ENCODE results near the gene CASP4. TPM values are rescaled to one million over a fixed set of nuclear protein-coding genes. Genes with fewer than 3 reads are reported as not detected.
"Not testable (repeated sequence)": the region's sequence is repeated elsewhere in the genome, so short reads cannot be mapped to it uniquely, and the experiment has no call there.

Gene CASP4
- total RNA-seq, 2 donors from 2014 or later = 43.6 to 60.6 TPM

DNA sequence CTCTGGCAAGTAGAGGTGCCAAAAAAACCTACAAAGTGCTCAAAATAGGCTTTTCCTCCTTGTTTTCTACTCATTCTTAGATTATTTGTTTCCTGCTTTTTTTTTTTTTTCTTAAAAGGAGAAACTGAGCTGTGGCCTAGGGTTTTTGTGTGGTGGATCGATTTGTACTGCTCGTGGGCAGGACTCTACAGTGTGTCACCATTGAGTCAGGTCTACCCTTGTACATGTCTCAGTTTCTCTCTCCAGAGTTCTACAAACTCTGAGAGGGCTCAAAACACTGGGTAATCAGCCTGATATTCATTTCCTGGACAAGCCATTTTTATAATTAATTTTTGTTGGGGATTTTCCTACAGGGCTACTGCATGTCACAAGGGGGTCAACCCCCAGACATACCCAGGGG lies 5.2 kb upstream of the CASP4 start:
- Mint-ChIP-seq H3K9me3 (peaks cover 4 to 16% of the 10 kb centered on the region in 2 donors), H3K27me3 (ENCODE audit: low read depth) (no peaks in the 10 kb centered on the region), H3K4me3 (no peak overlapping the region), H3K36me3 (ENCODE audit: insufficient read depth in 2 of 2) (peaks cover 10 to 17% of the 10 kb centered on the region in 2 donors), H3K4me1 (ENCODE audit: low read depth) (peaks cover 4% of the 10 kb centered on the region), H3K27ac (no peak overlapping the region)
- DNase-seq = no peak
- ATAC-seq (replicated peaks in 1 of 2) = peak in 1 of 2 donors; percentile 38

DNA sequence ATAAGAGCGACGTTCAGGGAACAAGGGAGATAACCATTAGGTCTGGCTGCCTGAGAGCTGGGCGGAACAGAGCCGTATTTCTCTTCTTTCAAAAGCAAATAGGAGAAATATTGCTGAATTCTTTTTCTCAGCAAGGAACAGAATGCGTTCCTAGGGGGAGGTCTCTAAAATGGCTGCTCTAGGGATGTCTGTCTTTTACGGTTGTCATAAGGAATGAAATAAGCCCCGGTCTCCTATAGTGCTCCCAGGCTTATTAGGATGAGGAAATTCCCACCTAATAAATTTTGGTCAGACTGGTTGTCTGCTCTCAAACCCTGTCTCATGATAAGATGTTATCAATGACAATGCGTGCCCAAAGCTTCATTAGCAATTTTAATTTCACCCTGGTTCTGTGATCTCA lies 4.5 kb upstream of the CASP4 start:
- not testable (repeated sequence) for H3K4me1 Mint-ChIP-seq (ENCODE audit: low read depth); H3K4me3 Mint-ChIP-seq; DNase-seq; H3K27me3 Mint-ChIP-seq (ENCODE audit: low read depth); H3K27ac Mint-ChIP-seq; ATAC-seq (replicated peaks in 1 of 2)
- Mint-ChIP-seq H3K9me3 (peaks cover 4 to 16% of the 10 kb centered on the region in 2 donors), H3K36me3 (ENCODE audit: insufficient read depth in 2 of 2) (peaks cover 13 to 17% of the 10 kb centered on the region in 2 donors)

DNA sequence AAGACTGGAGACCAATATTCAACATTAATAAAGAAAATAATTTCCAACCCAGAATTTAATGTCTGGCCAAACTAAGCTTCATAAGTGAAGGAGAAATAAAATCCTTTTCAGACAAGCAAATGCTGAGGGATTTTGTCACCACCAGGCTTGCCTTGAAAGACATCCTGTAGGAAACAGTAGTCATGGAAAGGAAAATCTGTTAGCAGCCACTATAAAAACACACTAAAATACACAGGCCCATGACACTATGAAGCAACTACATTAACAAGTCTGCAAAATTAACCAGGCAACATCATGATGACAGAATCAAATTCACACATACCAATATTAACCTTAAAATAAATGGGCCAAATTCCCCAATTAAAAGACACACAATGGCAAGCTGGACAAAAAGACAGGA lies 2.4 kb upstream of the CASP4 start:
- no peak overlapping the region for H3K27ac Mint-ChIP-seq
- no peak overlapping the region for H3K4me3 Mint-ChIP-seq
- ATAC-seq (replicated peaks in 1 of 2) = no peak
- peaks cover 4 to 16% of the 10 kb centered on the region in 2 donors for H3K9me3 Mint-ChIP-seq
- no peak for DNase-seq
- H3K27me3 Mint-ChIP-seq (ENCODE audit: low read depth) = no peaks in the 10 kb centered on the region
- H3K4me1 Mint-ChIP-seq (ENCODE audit: low read depth) = peaks cover 25% of the 10 kb centered on the region
- H3K36me3 Mint-ChIP-seq (ENCODE audit: insufficient read depth in 2 of 2) = peaks cover 19 to 20% of the 10 kb centered on the region in 2 donors

DNA sequence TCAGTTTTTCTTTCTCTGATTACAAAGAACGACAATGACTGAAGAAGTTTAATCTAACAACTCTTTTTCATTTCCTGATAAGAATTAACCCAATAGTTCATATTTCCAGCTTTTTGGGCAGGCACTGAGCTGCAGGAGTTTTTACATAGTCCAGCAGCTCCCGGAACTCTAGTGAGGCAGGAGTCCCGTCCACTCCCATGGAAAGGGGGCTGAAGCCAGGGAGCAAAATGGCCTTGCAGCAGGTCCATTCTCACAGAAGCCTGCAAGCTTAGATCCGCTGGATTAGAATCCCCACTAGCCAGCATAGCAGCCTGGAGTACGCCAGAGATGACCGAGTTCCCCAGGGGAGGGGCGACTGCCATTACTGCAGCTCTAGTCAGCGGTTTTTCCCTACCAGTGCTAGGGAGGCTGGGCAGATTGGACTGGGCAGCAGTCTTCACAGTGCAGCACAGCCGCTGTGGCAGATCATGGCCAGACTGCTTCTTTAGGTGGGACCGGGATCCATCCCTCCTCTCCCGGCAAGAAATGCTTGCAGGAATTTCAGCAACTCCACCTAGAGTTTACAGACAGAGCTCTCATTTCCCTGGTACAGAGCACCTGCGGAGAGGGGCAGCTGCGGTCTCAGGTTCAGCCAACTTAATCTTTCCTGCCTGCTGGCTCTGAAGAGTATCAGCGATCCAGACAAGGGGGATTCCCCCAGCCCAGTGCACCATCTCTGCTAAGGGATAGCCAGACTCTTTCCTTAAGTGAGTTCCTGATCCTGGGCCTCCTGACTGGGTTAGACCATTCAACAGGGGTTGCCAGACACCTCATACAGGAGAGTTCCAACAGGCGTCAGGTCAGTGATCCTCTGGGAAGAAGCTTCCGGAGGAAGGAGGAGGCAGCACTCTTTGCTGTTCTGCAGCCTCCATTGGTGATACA lies 742 bp upstream of the CASP4 start:
- H3K27ac Mint-ChIP-seq = peak overlapping the region; percentile 98
- H3K4me3 Mint-ChIP-seq = peak overlapping the region; percentile 83 to 97
- no peaks in the 10 kb centered on the region for H3K27me3 Mint-ChIP-seq (ENCODE audit: low read depth)
- peaks cover 23 to 26% of the 10 kb centered on the region in 2 donors for H3K36me3 Mint-ChIP-seq (ENCODE audit: insufficient read depth in 2 of 2)
- H3K4me1 Mint-ChIP-seq (ENCODE audit: low read depth) = peaks cover 33% of the 10 kb centered on the region
- DNase-seq (no peak), ATAC-seq (replicated peaks in 1 of 2) (peak in 1 of 2 donors; percentile 3)
- peaks cover 4 to 14% of the 10 kb centered on the region in 2 donors for H3K9me3 Mint-ChIP-seq

DNA sequence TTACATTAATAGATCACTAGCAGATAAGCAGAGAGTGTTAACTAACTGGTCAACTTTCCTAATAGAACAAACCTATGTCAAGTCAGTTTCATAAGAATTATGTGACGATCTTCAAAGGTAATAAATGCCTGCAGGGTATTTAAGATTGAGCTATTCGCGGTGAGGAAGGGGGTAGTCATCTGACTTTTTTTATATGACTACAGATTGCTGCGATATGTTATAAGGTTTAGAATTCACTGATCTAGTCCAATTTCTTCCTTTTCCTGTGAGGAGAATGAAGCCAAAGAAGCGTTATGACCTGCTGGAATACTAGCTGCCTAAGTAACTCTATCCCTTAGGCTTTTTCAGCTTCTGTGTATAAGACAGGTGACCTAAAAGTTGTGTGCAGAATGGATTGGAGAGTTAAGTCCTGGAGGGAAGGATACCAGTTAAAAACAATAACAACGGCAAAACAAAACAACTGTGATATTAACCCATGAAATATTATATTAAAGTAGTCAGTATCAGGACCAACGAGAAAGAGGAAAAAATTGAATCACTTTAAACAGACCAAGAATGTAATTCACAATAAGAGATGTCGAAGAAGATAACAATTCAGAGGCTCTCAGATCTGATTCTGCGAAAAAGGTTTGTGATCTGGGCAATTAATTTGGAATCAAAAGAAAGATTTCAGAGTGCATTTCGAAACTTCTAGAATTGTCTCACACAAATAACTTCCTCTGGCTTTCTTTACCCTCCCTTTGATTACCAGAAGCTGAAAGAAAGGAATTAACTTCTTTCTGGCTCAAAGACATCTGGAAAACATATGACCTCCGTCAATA lies 630 bp downstream of the CASP4 start:
- ATAC-seq (replicated peaks in 1 of 2) = peak in 1 of 2 donors; percentile 71
- Mint-ChIP-seq H3K27me3 (ENCODE audit: low read depth) (no peaks in the 10 kb centered on the region), H3K36me3 (ENCODE audit: insufficient read depth in 2 of 2) (peaks cover 22 to 23% of the 10 kb centered on the region in 2 donors), H3K9me3 (peaks cover 0 to 9% of the 10 kb centered on the region in 2 donors), H3K27ac (peak overlapping the region; percentile 98), H3K4me1 (ENCODE audit: low read depth) (peaks cover 33% of the 10 kb centered on the region), H3K4me3 (peak overlapping the region; percentile 83 to 97)
- no peak for DNase-seq

DNA sequence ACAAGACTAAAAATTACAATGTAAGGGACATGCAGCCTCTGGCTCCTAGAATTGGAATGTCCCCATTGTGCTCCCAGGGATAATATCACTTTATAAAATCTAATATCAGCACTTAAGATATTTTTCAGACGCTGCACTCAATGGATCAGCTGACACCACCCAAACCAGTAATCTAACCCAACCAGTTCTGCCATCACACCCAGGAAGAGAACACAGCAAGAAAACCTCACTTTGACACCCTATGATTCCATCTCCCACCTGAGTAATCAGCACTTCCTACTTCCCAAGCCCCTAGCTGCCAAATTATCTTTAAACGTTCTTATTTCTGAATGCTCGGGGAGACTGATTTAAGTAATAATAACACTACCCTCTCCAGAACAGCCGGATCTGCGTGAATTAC lies 2.6 kb downstream of the CASP4 start:
- peaks cover 39% of the 10 kb centered on the region for H3K4me1 Mint-ChIP-seq (ENCODE audit: low read depth)
- H3K36me3 Mint-ChIP-seq (ENCODE audit: insufficient read depth in 2 of 2) = peaks cover 24 to 27% of the 10 kb centered on the region in 2 donors
- H3K9me3 Mint-ChIP-seq = peaks cover 0 to 4% of the 10 kb centered on the region in 2 donors
- DNase-seq (no peak), ATAC-seq (replicated peaks in 1 of 2) (no peak)
- H3K4me3 Mint-ChIP-seq = peak overlapping the region; percentile 5 to 65
- no peak overlapping the region for H3K27ac Mint-ChIP-seq
- H3K27me3 Mint-ChIP-seq (ENCODE audit: low read depth) = no peaks in the 10 kb centered on the region

DNA sequence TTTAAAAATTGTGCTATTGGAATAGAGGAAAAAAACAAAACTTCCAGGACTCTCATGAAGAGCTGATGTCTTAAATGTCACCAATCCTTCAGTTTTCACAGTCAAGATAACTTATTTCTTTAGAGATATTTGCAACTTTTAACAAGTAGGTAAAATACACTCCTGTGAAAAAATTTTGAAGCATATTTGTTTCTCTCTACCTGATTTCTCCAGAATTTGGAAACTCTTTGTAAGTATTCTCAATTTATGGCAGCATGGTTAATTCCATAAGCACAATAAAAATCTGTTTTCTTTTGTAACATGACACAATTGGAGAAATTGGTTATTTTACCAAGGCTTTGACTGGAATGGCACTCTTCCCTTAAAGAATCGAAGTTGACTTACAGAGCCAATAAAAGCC lies 4.1 kb downstream of the CASP4 start:
- H3K27me3 Mint-ChIP-seq (ENCODE audit: low read depth) = no peaks in the 10 kb centered on the region
- peaks cover 0 to 4% of the 10 kb centered on the region in 2 donors for H3K9me3 Mint-ChIP-seq
- no peak overlapping the region for H3K27ac Mint-ChIP-seq
- H3K4me1 Mint-ChIP-seq (ENCODE audit: low read depth) = peaks cover 46% of the 10 kb centered on the region
- DNase-seq (no peak), ATAC-seq (replicated peaks in 1 of 2) (no peak)
- H3K4me3 Mint-ChIP-seq = no peak overlapping the region
- H3K36me3 Mint-ChIP-seq (ENCODE audit: insufficient read depth in 2 of 2) = peaks cover 24 to 27% of the 10 kb centered on the region in 2 donors

DNA sequence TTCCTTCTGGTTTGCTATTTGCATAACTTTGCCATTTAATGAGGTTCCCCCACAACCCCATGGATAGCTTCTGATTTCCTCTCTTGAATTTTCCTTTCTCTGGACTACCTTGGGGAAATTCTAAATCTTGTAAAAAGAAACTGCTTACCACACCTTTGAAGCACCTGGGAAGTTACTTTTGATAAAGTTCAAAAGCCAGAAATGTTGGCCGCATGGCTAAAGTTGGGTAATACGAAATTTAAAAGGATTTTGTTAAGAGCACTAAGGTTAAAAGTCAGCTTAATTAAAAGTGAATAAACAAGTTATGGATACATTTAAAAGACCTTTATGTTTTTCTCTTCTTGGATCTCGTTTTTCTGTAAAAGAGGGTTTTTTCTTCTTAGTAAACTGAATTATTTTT lies 5.5 kb downstream of the CASP4 start:
- no peak for DNase-seq
- H3K36me3 Mint-ChIP-seq (ENCODE audit: insufficient read depth in 2 of 2) = peaks cover 25 to 27% of the 10 kb centered on the region in 2 donors
- no peak overlapping the region for H3K27ac Mint-ChIP-seq
- H3K4me3 Mint-ChIP-seq = no peak overlapping the region
- no peak for ATAC-seq (replicated peaks in 1 of 2)
- peaks cover 0 to 4% of the 10 kb centered on the region in 2 donors for H3K9me3 Mint-ChIP-seq
- no peaks in the 10 kb centered on the region for H3K27me3 Mint-ChIP-seq (ENCODE audit: low read depth)
- H3K4me1 Mint-ChIP-seq (ENCODE audit: low read depth) = peaks cover 43% of the 10 kb centered on the region

DNA sequence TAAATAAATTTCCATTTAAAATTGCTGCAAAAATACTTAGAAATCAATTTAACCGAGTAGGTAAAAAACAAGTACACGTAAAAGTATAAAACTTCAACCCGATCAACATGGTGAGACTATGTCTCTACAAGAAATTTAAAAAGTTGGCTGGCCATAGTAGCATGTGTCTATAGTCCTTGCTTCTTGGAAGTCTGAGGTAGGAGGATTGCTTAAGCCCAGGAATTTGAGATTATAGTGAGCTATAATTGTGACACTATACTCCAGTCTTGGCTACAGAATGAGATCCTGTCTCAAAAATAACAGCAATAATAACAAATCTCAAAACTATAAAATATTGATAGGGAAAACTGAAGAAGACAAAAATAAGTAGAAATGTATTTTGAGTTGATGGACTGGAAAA lies 11.1 kb downstream of the CASP4 start:
- H3K4me3 Mint-ChIP-seq = no peak overlapping the region
- H3K4me1 Mint-ChIP-seq (ENCODE audit: low read depth) = peaks cover 44% of the 10 kb centered on the region
- DNase-seq (no peak), ATAC-seq (replicated peaks in 1 of 2) (no peak)
- H3K36me3 Mint-ChIP-seq (ENCODE audit: insufficient read depth in 2 of 2) = peaks cover 7 to 14% of the 10 kb centered on the region in 2 donors
- no peaks in the 10 kb centered on the region for H3K9me3 Mint-ChIP-seq
- H3K27me3 Mint-ChIP-seq (ENCODE audit: low read depth) = no peaks in the 10 kb centered on the region
- no peak overlapping the region for H3K27ac Mint-ChIP-seq

DNA sequence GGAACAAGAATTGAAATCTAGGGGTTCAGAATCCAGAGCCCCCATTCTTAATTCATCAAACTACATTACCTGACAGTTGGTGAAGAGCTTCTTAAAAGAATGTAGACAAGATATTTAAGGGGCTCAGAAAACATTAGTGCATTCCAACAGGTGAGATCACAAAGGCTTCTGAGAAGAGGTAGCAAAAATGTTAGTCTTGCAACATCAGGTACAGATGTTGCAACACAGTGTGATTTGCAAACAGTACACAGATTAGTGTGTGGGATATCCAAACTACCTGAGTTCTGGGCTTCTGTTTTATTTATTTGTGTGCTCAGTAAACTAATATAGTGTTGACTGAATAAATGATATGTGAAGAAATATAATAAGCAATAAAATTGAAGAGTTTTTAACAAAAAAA lies 11.8 kb downstream of the CASP4 start:
- ATAC-seq (replicated peaks in 1 of 2) (peak in 1 of 2 donors; percentile 74), DNase-seq (peak in 1 of 2 donors; percentile 10)
- no peaks in the 10 kb centered on the region for H3K9me3 Mint-ChIP-seq
- H3K4me3 Mint-ChIP-seq = peak overlapping the region in 1 of 2 donors; percentile 49
- H3K4me1 Mint-ChIP-seq (ENCODE audit: low read depth) = peaks cover 41% of the 10 kb centered on the region
- no peaks in the 10 kb centered on the region for H3K27me3 Mint-ChIP-seq (ENCODE audit: low read depth)
- peaks cover 5 to 13% of the 10 kb centered on the region in 2 donors for H3K36me3 Mint-ChIP-seq (ENCODE audit: insufficient read depth in 2 of 2)
- peak overlapping the region; percentile 89 for H3K27ac Mint-ChIP-seq

DNA sequence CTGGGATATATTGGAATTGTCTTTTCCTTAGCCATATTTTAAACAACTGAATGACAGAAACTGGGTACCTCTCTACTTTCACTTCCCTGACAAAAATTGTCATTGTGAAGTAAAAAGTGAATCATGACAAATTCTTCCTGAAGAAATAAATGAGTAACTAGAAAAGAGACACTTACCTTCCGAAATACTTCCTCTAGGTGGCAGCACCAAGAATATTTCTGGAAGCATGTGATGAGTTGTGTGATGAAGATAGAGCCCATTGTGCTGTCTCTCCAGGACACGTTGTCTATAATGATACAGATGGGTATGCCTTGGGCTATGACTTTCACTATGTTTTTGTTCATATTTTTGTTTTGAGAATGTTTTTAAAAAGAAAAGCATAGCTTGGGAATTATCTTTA lies 21.5 kb downstream of the CASP4 start:
- H3K27ac Mint-ChIP-seq = peak overlapping the region; percentile 66
- no peak overlapping the region for H3K4me3 Mint-ChIP-seq
- H3K36me3 Mint-ChIP-seq (ENCODE audit: insufficient read depth in 2 of 2) = peaks cover 26 to 35% of the 10 kb centered on the region in 2 donors
- ATAC-seq (replicated peaks in 1 of 2) (peak; percentile 52 to 72), DNase-seq (peak; percentile 21 to 37)
- H3K27me3 Mint-ChIP-seq (ENCODE audit: low read depth) = no peaks in the 10 kb centered on the region
- no peaks in the 10 kb centered on the region for H3K9me3 Mint-ChIP-seq
- H3K4me1 Mint-ChIP-seq (ENCODE audit: low read depth) = peaks cover 5% of the 10 kb centered on the region

DNA sequence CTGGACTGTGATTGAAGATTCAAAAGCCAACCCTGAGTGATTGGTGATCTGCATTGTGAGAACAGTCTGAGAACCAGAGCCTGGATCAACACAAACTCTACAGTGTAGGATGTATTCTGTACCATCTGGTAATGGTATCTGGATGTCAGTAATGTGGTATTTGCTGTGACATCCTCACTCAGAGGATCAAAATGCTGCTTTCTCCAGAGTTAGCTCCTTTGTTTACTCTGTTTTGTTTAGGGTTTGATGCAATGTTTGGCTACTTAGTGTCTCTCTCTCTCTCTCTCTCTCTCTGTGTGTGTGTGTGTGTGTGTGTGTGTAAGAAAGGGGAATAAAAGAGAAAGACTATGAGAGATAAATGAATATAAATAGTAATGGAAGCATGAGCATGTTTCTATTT lies 24.3 kb downstream of the CASP4 start:
- H3K27me3 Mint-ChIP-seq (ENCODE audit: low read depth) = no peaks in the 10 kb centered on the region
- H3K36me3 Mint-ChIP-seq (ENCODE audit: insufficient read depth in 2 of 2) = peaks cover 17 to 20% of the 10 kb centered on the region in 2 donors
- H3K4me1 Mint-ChIP-seq (ENCODE audit: low read depth) = peaks cover 5% of the 10 kb centered on the region
- H3K4me3 Mint-ChIP-seq = no peak overlapping the region
- no peak for ATAC-seq (replicated peaks in 1 of 2)
- no peaks in the 10 kb centered on the region for H3K9me3 Mint-ChIP-seq
- H3K27ac Mint-ChIP-seq = no peak overlapping the region
- DNase-seq = no peak

DNA sequence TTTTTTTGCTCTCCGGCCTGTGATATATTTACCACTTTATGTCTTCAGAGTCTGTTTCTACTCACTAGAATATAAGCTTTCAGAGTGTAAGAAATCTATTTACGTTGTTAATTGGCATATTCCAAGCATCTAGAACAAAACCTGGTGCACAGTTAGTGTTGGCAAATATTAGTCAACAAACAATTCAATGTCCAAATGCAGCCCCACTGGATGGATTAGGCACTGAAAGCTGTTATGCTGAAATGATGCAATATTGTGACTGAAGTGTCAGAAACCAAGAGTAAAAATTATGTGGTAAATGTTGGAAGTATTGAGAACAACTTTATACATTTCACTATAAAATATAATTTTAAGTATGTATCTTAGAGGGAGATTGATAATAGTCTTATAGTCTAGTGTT lies 24.8 kb downstream of the CASP4 start:
- no peaks in the 10 kb centered on the region for H3K9me3 Mint-ChIP-seq
- peaks cover 5% of the 10 kb centered on the region for H3K4me1 Mint-ChIP-seq (ENCODE audit: low read depth)
- no peaks in the 10 kb centered on the region for H3K27me3 Mint-ChIP-seq (ENCODE audit: low read depth)
- H3K36me3 Mint-ChIP-seq (ENCODE audit: insufficient read depth in 2 of 2) = peaks cover 15 to 19% of the 10 kb centered on the region in 2 donors
- ATAC-seq (replicated peaks in 1 of 2) (no peak), DNase-seq (no peak)
- no peak overlapping the region for H3K27ac Mint-ChIP-seq
- no peak overlapping the region for H3K4me3 Mint-ChIP-seq

All from activated T-cell treated with anti-CD3 and anti-CD28 coated beads, Interleukin-2, amount 50 U/mL, for 72 hours (primary cell).